ENCODE measurements around the gene C20orf144. TPM values are rescaled to one million over a fixed set of nuclear protein-coding genes. Genes with fewer than 3 reads are reported as not detected.

Gene C20orf144
- total RNA-seq, 1 donor from 2014 or later = not detected

- intact Hi-C loops (cut with micrococcal nuclease) = no loop called here
- ATAC-seq = no peak
- DNase-seq = no peak
Measured at GRCh38 chr20:33709398-33709797, 47.3 kb downstream of the C20orf144 start.

GRCh38 chr20:33709905-33710541 lies 47.9 kb downstream of the C20orf144 start:
- intact Hi-C loops (cut with micrococcal nuclease) = no loop called here
- DNase-seq (no peak), ATAC-seq (no peak)

GRCh38 chr20:33710681-33711445 lies 48.7 kb downstream of the C20orf144 start:
- DNase-seq (no peak), ATAC-seq (no peak)
- intact Hi-C loops (cut with micrococcal nuclease) = no loop called here

GRCh38 chr20:33711446-33711738 lies 49.3 kb downstream of the C20orf144 start:
- DNase-seq (no peak), ATAC-seq (no peak)
- intact Hi-C loops (cut with micrococcal nuclease) = no loop called here

Other genes starting within 250 kb of the C20orf144 start
- 226 TPM for gene SNTA1, start 218.6 kb upstream of the C20orf144 start, total RNA-seq
- gene CBFA2T2, start 172.2 kb upstream of the C20orf144 start, total RNA-seq = 10.2 TPM
- gene ACTL10, start 4.6 kb downstream of the C20orf144 start, total RNA-seq = 0.40 TPM
- gene NECAB3, start 12.1 kb downstream of the C20orf144 start, total RNA-seq = 71.8 TPM
- gene E2F1, start 24.1 kb downstream of the C20orf144 start, total RNA-seq = 1.8 TPM
- gene PXMP4, start 58.0 kb downstream of the C20orf144 start, total RNA-seq = 13.5 TPM
- 2.4 TPM for gene ZNF341, start 69.7 kb downstream of the C20orf144 start, total RNA-seq
- 101 TPM for gene CHMP4B, start 149.0 kb downstream of the C20orf144 start, total RNA-seq